Measurements from ENCODE around the gene CCDC154.

The CCDC154 gene

GRCh38 chr16:1403036-1403435 is 41.3 kb downstream of the CCDC154 start:
- ChIA-PET POLR2A (no interaction called here), CTCF (no interaction called here)
- Histone ChIP-seq H3K4me3 (ENCODE audit: low read depth, low read length) (no peak overlapping the region), H3K9me3 (ENCODE audit: control insufficient read depth, insufficient read depth, low read depth, low read length) (no peaks in the 10 kb centered on the region), H3K27ac (ENCODE audit: extremely low read depth, low read depth, low read length) (no peak overlapping the region), H3K36me3 (ENCODE audit: control insufficient read depth in 2 of 2, insufficient read depth in 1 of 2, low read length in 2 of 2) (peaks cover 0 to 45% of the 10 kb centered on the region in 2 experiments; a peak in 2 of 3 replicates), H3K4me1 (ENCODE audit: control insufficient read depth, insufficient read depth, low read length) (peaks cover 3% of the 10 kb centered on the region)
- TF ChIP-seq REPIN1 (tag by site-specific recombination; IDR thresholded peaks at IDR 0.05; ENCODE audit: low read depth) (no peak), ZNF768 (tag by site-specific recombination; IDR thresholded peaks at IDR 0.05) (no peak), ZNF561 (tag by site-specific recombination; IDR thresholded peaks at IDR 0.05; ENCODE audit: borderline replicate concordance) (no peak), ZSCAN30 (tag by site-specific recombination; IDR thresholded peaks at IDR 0.05) (no peak), ZNF404 (tag by site-specific recombination; IDR thresholded peaks at IDR 0.05) (no peak), ZNF639 (tag by site-specific recombination; IDR thresholded peaks at IDR 0.05) (no peak), ZNF664 (tag by site-specific recombination; IDR thresholded peaks at IDR 0.05) (no peak), ZNF530 (tag by site-specific recombination; IDR thresholded peaks at IDR 0.05; ENCODE audit: low read depth) (no peak), ZNF48 (tag by site-specific recombination; IDR thresholded peaks at IDR 0.05) (no peak), ATF2 (tag by site-specific recombination; IDR thresholded peaks at IDR 0.05; ENCODE audit: low read depth) (no peak), HOXA7 (CRISPR knock-in tag; IDR thresholded peaks at IDR 0.05; ENCODE audit: borderline replicate concordance) (no peak), OVOL3 (tag by site-specific recombination; IDR thresholded peaks at IDR 0.05) (no peak), ZNF341 (tag by site-specific recombination; IDR thresholded peaks at IDR 0.05; ENCODE audit: low read depth) (no peak), ZNF654 (tag by site-specific recombination; IDR thresholded peaks at IDR 0.05; ENCODE audit: low read depth) (no peak), WT1 (tag by site-specific recombination; IDR thresholded peaks at IDR 0.05) (no peak), KLF1 (tag by site-specific recombination; IDR thresholded peaks at IDR 0.05) (no peak), SP3 (tag by site-specific recombination; IDR thresholded peaks at IDR 0.05) (no peak), ZNF585B (tag by site-specific recombination; IDR thresholded peaks at IDR 0.05) (no peak)
- TF ChIP-seq, protein P1, sequence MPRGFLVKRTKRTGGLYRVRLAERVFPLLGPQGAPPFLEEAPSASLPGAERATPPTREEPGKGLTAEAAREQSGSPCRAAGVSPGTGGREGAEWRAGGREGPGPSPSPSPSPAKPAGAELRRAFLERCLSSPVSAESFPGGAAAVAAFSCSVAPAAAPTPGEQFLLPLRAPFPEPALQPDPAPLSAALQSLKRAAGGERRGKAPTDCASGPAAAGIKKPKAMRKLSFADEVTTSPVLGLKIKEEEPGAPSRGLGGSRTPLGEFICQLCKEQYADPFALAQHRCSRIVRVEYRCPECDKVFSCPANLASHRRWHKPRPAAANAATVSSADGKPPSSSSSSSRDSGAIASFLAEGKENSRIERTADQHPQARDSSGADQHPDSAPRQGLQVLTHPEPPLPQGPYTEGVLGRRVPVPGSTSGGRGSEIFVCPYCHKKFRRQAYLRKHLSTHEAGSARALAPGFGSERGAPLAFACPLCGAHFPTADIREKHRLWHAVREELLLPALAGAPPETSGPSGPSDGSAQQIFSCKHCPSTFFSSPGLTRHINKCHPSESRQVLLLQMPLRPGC (tag by site-specific recombination; IDR thresholded peaks at IDR 0.05) = no peak
- TF ChIP-seq, protein P2, sequence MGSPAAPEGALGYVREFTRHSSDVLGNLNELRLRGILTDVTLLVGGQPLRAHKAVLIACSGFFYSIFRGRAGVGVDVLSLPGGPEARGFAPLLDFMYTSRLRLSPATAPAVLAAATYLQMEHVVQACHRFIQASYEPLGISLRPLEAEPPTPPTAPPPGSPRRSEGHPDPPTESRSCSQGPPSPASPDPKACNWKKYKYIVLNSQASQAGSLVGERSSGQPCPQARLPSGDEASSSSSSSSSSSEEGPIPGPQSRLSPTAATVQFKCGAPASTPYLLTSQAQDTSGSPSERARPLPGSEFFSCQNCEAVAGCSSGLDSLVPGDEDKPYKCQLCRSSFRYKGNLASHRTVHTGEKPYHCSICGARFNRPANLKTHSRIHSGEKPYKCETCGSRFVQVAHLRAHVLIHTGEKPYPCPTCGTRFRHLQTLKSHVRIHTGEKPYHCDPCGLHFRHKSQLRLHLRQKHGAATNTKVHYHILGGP (tag by site-specific recombination; IDR thresholded peaks at IDR 0.05) = no peak

DNA sequence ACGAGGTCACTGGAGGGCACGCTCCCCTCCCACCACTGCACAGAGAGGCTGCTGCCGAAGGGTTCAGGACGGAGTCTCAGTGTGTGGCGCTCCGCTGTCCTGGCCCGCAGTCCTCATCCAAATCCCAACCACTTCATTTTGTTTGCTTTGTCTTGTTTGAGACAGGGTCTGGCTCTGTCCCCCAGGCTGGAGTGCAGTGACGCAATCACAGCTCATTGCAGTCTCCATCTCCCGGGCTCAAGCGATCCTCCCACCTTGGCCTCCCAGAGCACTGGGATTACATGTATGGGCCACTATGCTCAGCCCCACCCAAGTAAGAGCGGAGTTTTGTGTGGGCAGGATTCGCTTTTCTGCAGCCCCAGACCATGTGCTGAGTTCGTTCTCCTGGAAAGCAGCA is 42.6 kb downstream of the CCDC154 start:
- no peak overlapping the region for H3K27ac ChIP-seq (ENCODE audit: extremely low read depth, low read depth, low read length)
- no peak overlapping the region for H3K4me3 ChIP-seq (ENCODE audit: low read depth, low read length)
- TF ChIP-seq, protein P3, sequence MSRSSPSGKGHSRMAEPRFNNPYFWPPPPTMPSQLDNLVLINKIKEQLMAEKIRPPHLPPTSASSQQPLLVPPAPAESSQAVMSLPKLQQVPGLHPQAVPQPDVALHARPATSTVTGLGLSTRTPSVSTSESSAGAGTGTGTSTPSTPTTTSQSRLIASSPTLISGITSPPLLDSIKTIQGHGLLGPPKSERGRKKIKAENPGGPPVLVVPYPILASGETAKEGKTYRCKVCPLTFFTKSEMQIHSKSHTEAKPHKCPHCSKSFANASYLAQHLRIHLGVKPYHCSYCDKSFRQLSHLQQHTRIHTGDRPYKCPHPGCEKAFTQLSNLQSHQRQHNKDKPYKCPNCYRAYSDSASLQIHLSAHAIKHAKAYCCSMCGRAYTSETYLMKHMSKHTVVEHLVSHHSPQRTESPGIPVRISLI (tag by site-specific recombination; IDR thresholded peaks at IDR 0.05) = no peak
- no peak for TF ChIP-seq ZNF701 (tag by site-specific recombination; IDR thresholded peaks at IDR 0.05)
- CTCF ChIA-PET = interaction anchor here (0.9 kb wide), 1 partner anchor 11 kb away, joined by 3 read pairs; no protein-coding TSS in a partner anchor
- H3K9me3 ChIP-seq (ENCODE audit: control insufficient read depth, insufficient read depth, low read depth, low read length) = no peaks in the 10 kb centered on the region
- POLR2A ChIA-PET = interaction anchor here (0.5 kb wide), 1 partner anchor 538 kb away, joined by 4 read pairs; no protein-coding TSS in a partner anchor
- H3K4me1 ChIP-seq (ENCODE audit: control insufficient read depth, insufficient read depth, low read length) = no peaks in the 10 kb centered on the region
- H3K36me3 ChIP-seq (ENCODE audit: control insufficient read depth in 2 of 2, insufficient read depth in 1 of 2, low read length in 2 of 2) = peaks cover 0 to 49% of the 10 kb centered on the region in 2 experiments; a peak in 2 of 3 replicates

All from HEK293 (cell line).